GM23338 (cell line): Measurements from ENCODE around the gene GKN1. TPM values are rescaled to one million over a fixed set of nuclear protein-coding genes. Genes with fewer than 3 reads are reported as not detected.
A peak's percentile ranks its signal among the peaks of the same experiment; 100 is the strongest.

ENCODE experiments used
- ATAC-seq: fragments of 200-7000 bp; cut with Tn5 transposase; 3 replicates; pipeline ENCODE4 v1.9.1; 2020
- DNase-seq: peaks from one replicate; pipeline ENCODE4 v3.0.0-alpha.2; 2015; ENCODE audit warnings: low spot score
- H2AFZ ChIP-seq: fragments of 200-600 bp; sonication (generic); 2 replicates; pipeline ENCODE4 v1.8.0; 2016; ENCODE audit warnings: antibody characterized with exemption, mild to moderate bottlenecking, moderate library complexity
- H3F3A ChIP-seq: fragments of 200-600 bp; sonication (generic); replicated peaks from 2 replicates; pipeline ENCODE4 v1.8.0; 2017; ENCODE audit warnings: antibody characterized with exemption, mixed run types, low read depth
- H3K27ac ChIP-seq: fragments of 200-600 bp; sonication (generic); 2 replicates; pipeline ENCODE4 v1.6.1; 2016; ENCODE audit warnings: low read depth
- H3K27me3 ChIP-seq: fragments of 200-600 bp; sonication (generic); 2 replicates; pipeline ENCODE4 v1.8.0; 2016; ENCODE audit warnings: mild to moderate bottlenecking, mixed run types, moderate library complexity; ENCODE audit not compliant: insufficient read depth
- H3K36me3 ChIP-seq: fragments of 200-600 bp; sonication (generic); 2 replicates; pipeline ENCODE4 v1.8.0; 2016; ENCODE audit warnings: mild to moderate bottlenecking; ENCODE audit not compliant: insufficient read depth
- H3K4me1 ChIP-seq: fragments of 200-600 bp; sonication (generic); 2 replicates; pipeline ENCODE4 v1.8.0; 2016; ENCODE audit warnings: mild to moderate bottlenecking, moderate library complexity; ENCODE audit not compliant: insufficient read depth
- H3K4me2 ChIP-seq: fragments of 200-600 bp; sonication (generic); 2 replicates; pipeline ENCODE4 v1.7.1; 2017; ENCODE audit warnings: mixed run types
- H3K4me3 ChIP-seq: fragments of 200-600 bp; sonication (generic); 2 replicates; pipeline ENCODE4 v1.6.1; 2016; ENCODE audit warnings: mixed run types
- H3K79me2 ChIP-seq: fragments of 200-600 bp; sonication (generic); replicated peaks from 2 replicates; pipeline ENCODE4 v1.8.0; 2017; ENCODE audit warnings: mild to moderate bottlenecking; ENCODE audit not compliant: insufficient read depth
- H3K9me2 ChIP-seq: fragments of 200-600 bp; sonication (generic); 2 replicates; pipeline ENCODE4 v1.8.0; 2017; ENCODE audit not compliant: insufficient read depth
- H4K20me1 ChIP-seq: fragments of 200-600 bp; sonication (generic); replicated peaks from 2 replicates; pipeline ENCODE4 v1.8.0; 2017; ENCODE audit warnings: mild to moderate bottlenecking; ENCODE audit not compliant: insufficient read depth
- H3K27ac Mint-ChIP-seq: 2 replicates; pipeline ENCODE4 v1.8.0; 2020; ENCODE audit warnings: inconsistent platforms, mild to moderate bottlenecking, moderate library complexity, mixed read lengths
- H3K27me3 Mint-ChIP-seq: 3 replicates; pipeline ENCODE4 v1.8.0; 2022; ENCODE audit warnings: low read depth, mild to moderate bottlenecking, moderate library complexity, mixed read lengths, inconsistent platforms; ENCODE audit not compliant: insufficient read depth, poor library complexity
- H3K36me3 Mint-ChIP-seq: 3 replicates; pipeline ENCODE4 v1.8.0; 2021; ENCODE audit warnings: low read depth, mild to moderate bottlenecking, inconsistent platforms, moderate library complexity, mixed read lengths
- H3K4me1 Mint-ChIP-seq: 3 replicates; pipeline ENCODE4 v1.8.0; 2020; ENCODE audit warnings: mild to moderate bottlenecking, inconsistent platforms, mixed read lengths
- H3K4me3 Mint-ChIP-seq: 3 replicates; pipeline ENCODE4 v1.8.0; 2021; ENCODE audit warnings: moderate library complexity, mild to moderate bottlenecking, inconsistent platforms, mixed read lengths
- H3K9me3 Mint-ChIP-seq: 3 replicates; pipeline ENCODE4 v1.8.0; 2020; ENCODE audit warnings: moderate library complexity, mild to moderate bottlenecking, inconsistent platforms, mixed read lengths
- CREB1 ChIP-seq: fragments of 250-450 bp; sonication (Bioruptor Pico); IDR thresholded peaks from 2 replicates; pipeline ENCODE4 v1.5.0; 2020; ENCODE audit warnings: low read depth, mild to moderate bottlenecking, moderate library complexity
- EZH2 ChIP-seq: fragments of 200-600 bp; sonication (generic); IDR thresholded peaks from one replicate; pipeline ENCODE4 v1.8.0; 2017; ENCODE audit warnings: antibody characterized with exemption, mild to moderate bottlenecking, low read depth; ENCODE audit not compliant: unreplicated experiment
- EZH2phosphoT487 ChIP-seq: fragments of 200-600 bp; sonication (generic); IDR thresholded peaks from one replicate; pipeline ENCODE4 v1.8.1; 2018; ENCODE audit warnings: antibody characterized with exemption; ENCODE audit not compliant: unreplicated experiment
- JUNB ChIP-seq: IDR thresholded peaks from one replicate; pipeline ENCODE4 v1.6.1; 2016; ENCODE audit warnings: antibody characterized with exemption; ENCODE audit not compliant: unreplicated experiment
- NANOG ChIP-seq: IDR thresholded peaks from 2 replicates; pipeline ENCODE4 v1.6.1; 2016; ENCODE audit warnings: antibody characterized with exemption, borderline replicate concordance
- POLR2AphosphoS5 ChIP-seq: IDR thresholded peaks from 2 replicates; pipeline ENCODE4 v1.6.1; 2016; ENCODE audit warnings: antibody characterized with exemption, low read depth
- STAT1 ChIP-seq: IDR thresholded peaks from one replicate; pipeline ENCODE4 v1.6.1; 2016; ENCODE audit warnings: antibody characterized with exemption; ENCODE audit not compliant: unreplicated experiment
- ZNF114 ChIP-seq: fragments of 250-450 bp; sonication (Bioruptor Pico); IDR thresholded peaks from 2 replicates; pipeline ENCODE4 v1.5.0; 2020; ENCODE audit warnings: mild to moderate bottlenecking, moderate library complexity
- ZNF331 ChIP-seq: fragments of 250-450 bp; sonication (Bioruptor Pico); IDR thresholded peaks from 2 replicates; pipeline ENCODE4 v1.5.0; 2020; ENCODE audit warnings: low read depth, mild to moderate bottlenecking, moderate library complexity
- polyA plus RNA-seq: library from polyadenylated mRNA; unstranded; fragments of >200 nt; fragmentation: Nextera tagmentation; extraction: Ambion mirVana; gene quantifications from 2 replicates; pipeline ENCODE4 v1.2.1, GENCODE V29; 2016
- total RNA-seq: library from RNA; depleted of rRNA; stranded (reverse); fragments of >200 nt; shearing (Covaris generic); gene quantifications from 2 replicates; pipeline ENCODE4 v1.2.3, GENCODE V29; 2014
- TF ChIP-seq, protein P1 (sequence below): IDR thresholded peaks from one replicate; pipeline ENCODE4 v1.6.1; 2018; ENCODE audit warnings: antibody characterized with exemption; ENCODE audit not compliant: unreplicated experiment
- TF ChIP-seq, protein P2 (sequence below): IDR thresholded peaks from 2 replicates; pipeline ENCODE4 v1.6.1; 2016; ENCODE audit warnings: antibody characterized with exemption
- TF ChIP-seq, protein P3 (sequence below), 2 experiments: fragments of 200-600 bp in 1 of 2; sonication (generic) in 1 of 2; conservative IDR thresholded peaks; 2 replicates each; pipeline versions ENCODE4 v1.5.1 to v1.6.1; 2016 to 2017; ENCODE audit warnings: antibody characterized with exemption in 2 of 2, low read depth in 2 of 2, mild to moderate bottlenecking in 2 of 2, moderate library complexity in 1 of 2
- TF ChIP-seq, protein P4 (sequence below): fragments of 250-450 bp; sonication (Bioruptor Pico); IDR thresholded peaks from 2 replicates; pipeline ENCODE4 v1.5.0; 2020; ENCODE audit warnings: mild to moderate bottlenecking, moderate library complexity

GKN1 gene
- total and polyA plus RNA-seq, 2 experiments from 2014 or later = not detected

DNA sequence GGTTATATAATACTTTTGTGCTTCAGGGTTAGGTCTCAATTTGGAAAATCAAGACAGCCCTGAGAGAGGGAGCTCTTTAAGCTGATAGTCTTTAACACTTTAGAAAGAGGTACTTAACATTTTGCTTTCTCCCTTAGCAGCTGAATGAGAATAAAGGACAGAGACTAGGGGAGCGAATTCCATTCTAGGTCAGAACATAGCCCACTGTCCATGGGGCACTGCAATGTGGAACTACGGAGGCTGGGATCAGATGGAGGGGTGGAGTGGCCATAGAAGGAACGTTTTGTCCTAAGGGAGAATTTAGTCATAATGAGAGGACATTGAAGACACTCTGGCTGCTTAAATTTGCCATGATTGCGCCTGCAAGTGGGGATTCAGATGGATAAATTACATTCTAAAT is 22.5 kb upstream of the GKN1 start:
- peak; percentile 83 for ATAC-seq
- H2AFZ ChIP-seq = no peak overlapping the region
- no peak overlapping the region for H3K4me3 Mint-ChIP-seq
- TF ChIP-seq, protein P1, sequence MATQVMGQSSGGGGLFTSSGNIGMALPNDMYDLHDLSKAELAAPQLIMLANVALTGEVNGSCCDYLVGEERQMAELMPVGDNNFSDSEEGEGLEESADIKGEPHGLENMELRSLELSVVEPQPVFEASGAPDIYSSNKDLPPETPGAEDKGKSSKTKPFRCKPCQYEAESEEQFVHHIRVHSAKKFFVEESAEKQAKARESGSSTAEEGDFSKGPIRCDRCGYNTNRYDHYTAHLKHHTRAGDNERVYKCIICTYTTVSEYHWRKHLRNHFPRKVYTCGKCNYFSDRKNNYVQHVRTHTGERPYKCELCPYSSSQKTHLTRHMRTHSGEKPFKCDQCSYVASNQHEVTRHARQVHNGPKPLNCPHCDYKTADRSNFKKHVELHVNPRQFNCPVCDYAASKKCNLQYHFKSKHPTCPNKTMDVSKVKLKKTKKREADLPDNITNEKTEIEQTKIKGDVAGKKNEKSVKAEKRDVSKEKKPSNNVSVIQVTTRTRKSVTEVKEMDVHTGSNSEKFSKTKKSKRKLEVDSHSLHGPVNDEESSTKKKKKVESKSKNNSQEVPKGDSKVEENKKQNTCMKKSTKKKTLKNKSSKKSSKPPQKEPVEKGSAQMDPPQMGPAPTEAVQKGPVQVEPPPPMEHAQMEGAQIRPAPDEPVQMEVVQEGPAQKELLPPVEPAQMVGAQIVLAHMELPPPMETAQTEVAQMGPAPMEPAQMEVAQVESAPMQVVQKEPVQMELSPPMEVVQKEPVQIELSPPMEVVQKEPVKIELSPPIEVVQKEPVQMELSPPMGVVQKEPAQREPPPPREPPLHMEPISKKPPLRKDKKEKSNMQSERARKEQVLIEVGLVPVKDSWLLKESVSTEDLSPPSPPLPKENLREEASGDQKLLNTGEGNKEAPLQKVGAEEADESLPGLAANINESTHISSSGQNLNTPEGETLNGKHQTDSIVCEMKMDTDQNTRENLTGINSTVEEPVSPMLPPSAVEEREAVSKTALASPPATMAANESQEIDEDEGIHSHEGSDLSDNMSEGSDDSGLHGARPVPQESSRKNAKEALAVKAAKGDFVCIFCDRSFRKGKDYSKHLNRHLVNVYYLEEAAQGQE = no peak
- no peak for TF ChIP-seq EZH2phosphoT487
- TF ChIP-seq, protein P2, sequence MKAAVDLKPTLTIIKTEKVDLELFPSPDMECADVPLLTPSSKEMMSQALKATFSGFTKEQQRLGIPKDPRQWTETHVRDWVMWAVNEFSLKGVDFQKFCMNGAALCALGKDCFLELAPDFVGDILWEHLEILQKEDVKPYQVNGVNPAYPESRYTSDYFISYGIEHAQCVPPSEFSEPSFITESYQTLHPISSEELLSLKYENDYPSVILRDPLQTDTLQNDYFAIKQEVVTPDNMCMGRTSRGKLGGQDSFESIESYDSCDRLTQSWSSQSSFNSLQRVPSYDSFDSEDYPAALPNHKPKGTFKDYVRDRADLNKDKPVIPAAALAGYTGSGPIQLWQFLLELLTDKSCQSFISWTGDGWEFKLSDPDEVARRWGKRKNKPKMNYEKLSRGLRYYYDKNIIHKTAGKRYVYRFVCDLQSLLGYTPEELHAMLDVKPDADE = no peak
- TF ChIP-seq ZNF114 (CRISPR knock-in tag) = no peak
- TF ChIP-seq STAT1 = no peak
- TF ChIP-seq NANOG = no peak
- TF ChIP-seq, protein P3, sequence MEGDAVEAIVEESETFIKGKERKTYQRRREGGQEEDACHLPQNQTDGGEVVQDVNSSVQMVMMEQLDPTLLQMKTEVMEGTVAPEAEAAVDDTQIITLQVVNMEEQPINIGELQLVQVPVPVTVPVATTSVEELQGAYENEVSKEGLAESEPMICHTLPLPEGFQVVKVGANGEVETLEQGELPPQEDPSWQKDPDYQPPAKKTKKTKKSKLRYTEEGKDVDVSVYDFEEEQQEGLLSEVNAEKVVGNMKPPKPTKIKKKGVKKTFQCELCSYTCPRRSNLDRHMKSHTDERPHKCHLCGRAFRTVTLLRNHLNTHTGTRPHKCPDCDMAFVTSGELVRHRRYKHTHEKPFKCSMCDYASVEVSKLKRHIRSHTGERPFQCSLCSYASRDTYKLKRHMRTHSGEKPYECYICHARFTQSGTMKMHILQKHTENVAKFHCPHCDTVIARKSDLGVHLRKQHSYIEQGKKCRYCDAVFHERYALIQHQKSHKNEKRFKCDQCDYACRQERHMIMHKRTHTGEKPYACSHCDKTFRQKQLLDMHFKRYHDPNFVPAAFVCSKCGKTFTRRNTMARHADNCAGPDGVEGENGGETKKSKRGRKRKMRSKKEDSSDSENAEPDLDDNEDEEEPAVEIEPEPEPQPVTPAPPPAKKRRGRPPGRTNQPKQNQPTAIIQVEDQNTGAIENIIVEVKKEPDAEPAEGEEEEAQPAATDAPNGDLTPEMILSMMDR (conservative IDR thresholded peaks at IDR 0.05; ENCODE audit: low read depth in 2 of 2) = no peak
- TF ChIP-seq POLR2AphosphoS5 = no peak
- no peak for TF ChIP-seq CREB1 (CRISPR knock-in tag)
- TF ChIP-seq JUNB = no peak
- TF ChIP-seq ZNF331 (CRISPR knock-in tag) = no peak
- no peak for TF ChIP-seq EZH2
- TF ChIP-seq, protein P4, sequence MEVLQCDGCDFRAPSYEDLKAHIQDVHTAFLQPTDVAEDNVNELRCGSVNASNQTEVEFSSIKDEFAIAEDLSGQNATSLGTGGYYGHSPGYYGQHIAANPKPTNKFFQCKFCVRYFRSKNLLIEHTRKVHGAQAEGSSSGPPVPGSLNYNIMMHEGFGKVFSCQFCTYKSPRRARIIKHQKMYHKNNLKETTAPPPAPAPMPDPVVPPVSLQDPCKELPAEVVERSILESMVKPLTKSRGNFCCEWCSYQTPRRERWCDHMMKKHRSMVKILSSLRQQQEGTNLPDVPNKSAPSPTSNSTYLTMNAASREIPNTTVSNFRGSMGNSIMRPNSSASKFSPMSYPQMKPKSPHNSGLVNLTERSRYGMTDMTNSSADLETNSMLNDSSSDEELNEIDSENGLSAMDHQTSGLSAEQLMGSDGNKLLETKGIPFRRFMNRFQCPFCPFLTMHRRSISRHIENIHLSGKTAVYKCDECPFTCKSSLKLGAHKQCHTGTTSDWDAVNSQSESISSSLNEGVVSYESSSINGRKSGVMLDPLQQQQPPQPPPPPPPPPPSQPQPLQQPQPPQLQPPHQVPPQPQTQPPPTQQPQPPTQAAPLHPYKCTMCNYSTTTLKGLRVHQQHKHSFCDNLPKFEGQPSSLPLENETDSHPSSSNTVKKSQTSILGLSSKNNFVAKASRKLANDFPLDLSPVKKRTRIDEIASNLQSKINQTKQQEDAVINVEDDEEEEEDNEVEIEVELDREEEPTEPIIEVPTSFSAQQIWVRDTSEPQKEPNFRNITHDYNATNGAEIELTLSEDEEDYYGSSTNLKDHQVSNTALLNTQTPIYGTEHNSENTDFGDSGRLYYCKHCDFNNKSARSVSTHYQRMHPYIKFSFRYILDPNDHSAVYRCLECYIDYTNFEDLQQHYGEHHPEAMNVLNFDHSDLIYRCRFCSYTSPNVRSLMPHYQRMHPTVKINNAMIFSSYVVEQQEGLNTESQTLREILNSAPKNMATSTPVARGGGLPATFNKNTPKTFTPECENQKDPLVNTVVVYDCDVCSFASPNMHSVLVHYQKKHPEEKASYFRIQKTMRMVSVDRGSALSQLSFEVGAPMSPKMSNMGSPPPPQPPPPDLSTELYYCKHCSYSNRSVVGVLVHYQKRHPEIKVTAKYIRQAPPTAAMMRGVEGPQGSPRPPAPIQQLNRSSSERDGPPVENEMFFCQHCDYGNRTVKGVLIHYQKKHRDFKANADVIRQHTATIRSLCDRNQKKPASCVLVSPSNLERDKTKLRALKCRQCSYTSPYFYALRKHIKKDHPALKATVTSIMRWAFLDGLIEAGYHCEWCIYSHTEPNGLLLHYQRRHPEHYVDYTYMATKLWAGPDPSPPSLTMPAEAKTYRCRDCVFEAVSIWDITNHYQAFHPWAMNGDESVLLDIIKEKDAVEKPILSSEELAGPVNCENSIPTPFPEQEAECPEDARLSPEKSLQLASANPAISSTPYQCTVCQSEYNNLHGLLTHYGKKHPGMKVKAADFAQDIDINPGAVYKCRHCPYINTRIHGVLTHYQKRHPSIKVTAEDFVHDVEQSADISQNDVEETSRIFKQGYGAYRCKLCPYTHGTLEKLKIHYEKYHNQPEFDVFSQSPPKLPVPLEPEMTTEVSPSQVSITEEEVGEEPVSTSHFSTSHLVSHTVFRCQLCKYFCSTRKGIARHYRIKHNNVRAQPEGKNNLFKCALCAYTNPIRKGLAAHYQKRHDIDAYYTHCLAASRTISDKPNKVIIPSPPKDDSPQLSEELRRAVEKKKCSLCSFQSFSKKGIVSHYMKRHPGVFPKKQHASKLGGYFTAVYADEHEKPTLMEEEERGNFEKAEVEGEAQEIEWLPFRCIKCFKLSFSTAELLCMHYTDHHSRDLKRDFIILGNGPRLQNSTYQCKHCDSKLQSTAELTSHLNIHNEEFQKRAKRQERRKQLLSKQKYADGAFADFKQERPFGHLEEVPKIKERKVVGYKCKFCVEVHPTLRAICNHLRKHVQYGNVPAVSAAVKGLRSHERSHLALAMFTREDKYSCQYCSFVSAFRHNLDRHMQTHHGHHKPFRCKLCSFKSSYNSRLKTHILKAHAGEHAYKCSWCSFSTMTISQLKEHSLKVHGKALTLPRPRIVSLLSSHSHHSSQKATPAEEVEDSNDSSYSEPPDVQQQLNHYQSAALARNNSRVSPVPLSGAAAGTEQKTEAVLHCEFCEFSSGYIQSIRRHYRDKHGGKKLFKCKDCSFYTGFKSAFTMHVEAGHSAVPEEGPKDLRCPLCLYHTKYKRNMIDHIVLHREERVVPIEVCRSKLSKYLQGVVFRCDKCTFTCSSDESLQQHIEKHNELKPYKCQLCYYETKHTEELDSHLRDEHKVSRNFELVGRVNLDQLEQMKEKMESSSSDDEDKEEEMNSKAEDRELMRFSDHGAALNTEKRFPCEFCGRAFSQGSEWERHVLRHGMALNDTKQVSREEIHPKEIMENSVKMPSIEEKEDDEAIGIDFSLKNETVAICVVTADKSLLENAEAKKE (CRISPR knock-in tag) = no peak
- no peak overlapping the region for H3K4me3 ChIP-seq
- H3K4me2 ChIP-seq = no peak overlapping the region
- H3K27me3 Mint-ChIP-seq = peaks cover 2% of the 10 kb centered on the region
- H3K9me3 Mint-ChIP-seq = no peaks in the 10 kb centered on the region
- H3K36me3 ChIP-seq = no peaks in the 10 kb centered on the region
- H3K36me3 Mint-ChIP-seq = no peaks in the 10 kb centered on the region
- H3K4me1 Mint-ChIP-seq = peaks cover 10% of the 10 kb centered on the region; the same call in 2 of the 3 replicates
- no peaks in the 10 kb centered on the region for H3K4me1 ChIP-seq
- H3K9me2 ChIP-seq = no peaks in the 10 kb centered on the region
- H3K27ac ChIP-seq = no peak overlapping the region
- no peaks in the 10 kb centered on the region for H3K79me2 ChIP-seq
- H3F3A ChIP-seq = no peaks in the 10 kb centered on the region
- H3K27ac Mint-ChIP-seq = no peak overlapping the region
- no peaks in the 10 kb centered on the region for H4K20me1 ChIP-seq
- H3K27me3 ChIP-seq = no peaks in the 10 kb centered on the region
- DNase-seq = peak; percentile 43
